ENCODE data around the gene HLX.

The HLX gene

GRCh38 chr1:220873087-220873486, 6.2 kb upstream of the HLX start:
- H3K79me2 ChIP-seq (ENCODE audit: low read length) = no peaks in the 10 kb centered on the region
- no peaks in the 10 kb centered on the region for H3K9me3 ChIP-seq (replicated peaks; ENCODE audit: insufficient read depth, low read length)
- H2AFZ ChIP-seq (ENCODE audit: low read length) = no peak overlapping the region
- H3K27ac ChIP-seq (ENCODE audit: low read length) = no peak overlapping the region
- H3K36me3 ChIP-seq (replicated peaks; ENCODE audit: insufficient read depth, low read length) = no peaks in the 10 kb centered on the region
- H3K27me3 ChIP-seq (replicated peaks; ENCODE audit: insufficient read depth, low read length) = no peaks in the 10 kb centered on the region
- H4K20me1 ChIP-seq (ENCODE audit: insufficient read depth, low read length) = no peaks in the 10 kb centered on the region
- no peak overlapping the region for H3K9ac ChIP-seq (ENCODE audit: low read length)
- no peak for DNase-seq
- 0 out of 2 replicates have a peak, but pooled peaks cover 3% of the 10 kb centered on the region for H3K4me1 ChIP-seq (ENCODE audit: low read length)
- H3K4me2 ChIP-seq (ENCODE audit: low read depth, low read length) = no peak overlapping the region
- no peaks in the 10 kb centered on the region for H3K9me2 ChIP-seq (replicated peaks; ENCODE audit: insufficient read depth, low read length)
- H3F3A ChIP-seq (ENCODE audit: insufficient read depth, low read length) = no peaks in the 10 kb centered on the region
- TF ChIP-seq CTCF (IDR thresholded peaks at IDR 0.05; ENCODE audit: low read length) = no peak
- TF ChIP-seq EZH2 (optimal IDR thresholded peaks at IDR 0.05; ENCODE audit: low read depth, low read length) = no peak
- TF ChIP-seq EZH2phosphoT487 (IDR thresholded peaks at IDR 0.05; ENCODE audit: low read length) = no peak
- H3K4me3 ChIP-seq (ENCODE audit: low read length) = no peak overlapping the region

GRCh38 chr1:220873868-220874655, 5.2 kb upstream of the HLX start:
- Histone ChIP-seq H3F3A (ENCODE audit: insufficient read depth, low read length) (no peaks in the 10 kb centered on the region), H4K20me1 (ENCODE audit: insufficient read depth, low read length) (no peaks in the 10 kb centered on the region), H3K9ac (ENCODE audit: low read length) (no peak overlapping the region), H3K4me2 (ENCODE audit: low read depth, low read length) (no peak overlapping the region), H3K9me3 (replicated peaks; ENCODE audit: insufficient read depth, low read length) (no peaks in the 10 kb centered on the region), H3K79me2 (ENCODE audit: low read length) (no peaks in the 10 kb centered on the region), H3K27me3 (replicated peaks; ENCODE audit: insufficient read depth, low read length) (no peaks in the 10 kb centered on the region), H3K27ac (ENCODE audit: low read length) (no peak overlapping the region), H3K4me3 (ENCODE audit: low read length) (no peak overlapping the region), H3K4me1 (ENCODE audit: low read length) (peaks cover 7% of the 10 kb centered on the region; the same call in 1 of the 2 replicates), H3K36me3 (replicated peaks; ENCODE audit: insufficient read depth, low read length) (no peaks in the 10 kb centered on the region), H3K9me2 (replicated peaks; ENCODE audit: insufficient read depth, low read length) (no peaks in the 10 kb centered on the region), H2AFZ (ENCODE audit: low read length) (no peak overlapping the region)
- TF ChIP-seq CTCF (IDR thresholded peaks at IDR 0.05; ENCODE audit: low read length) = peak; percentile 89
- no peak for TF ChIP-seq EZH2 (optimal IDR thresholded peaks at IDR 0.05; ENCODE audit: low read depth, low read length)
- no peak for TF ChIP-seq EZH2phosphoT487 (IDR thresholded peaks at IDR 0.05; ENCODE audit: low read length)
- DNase-seq = peak; percentile 49

GRCh38 chr1:220875260-220875659, 4.0 kb upstream of the HLX start:
- Histone ChIP-seq H3K79me2 (ENCODE audit: low read length) (no peaks in the 10 kb centered on the region), H3K27me3 (replicated peaks; ENCODE audit: insufficient read depth, low read length) (no peaks in the 10 kb centered on the region), H3K9me2 (replicated peaks; ENCODE audit: insufficient read depth, low read length) (no peaks in the 10 kb centered on the region), H3K36me3 (replicated peaks; ENCODE audit: insufficient read depth, low read length) (no peaks in the 10 kb centered on the region), H3K4me3 (ENCODE audit: low read length) (no peak overlapping the region), H3F3A (ENCODE audit: insufficient read depth, low read length) (0 out of 2 replicates have a peak, but pooled peaks cover 3% of the 10 kb centered on the region), H4K20me1 (ENCODE audit: insufficient read depth, low read length) (no peaks in the 10 kb centered on the region), H3K4me2 (ENCODE audit: low read depth, low read length) (no peak overlapping the region), H2AFZ (ENCODE audit: low read length) (no peak overlapping the region), H3K4me1 (ENCODE audit: low read length) (peaks cover 7% of the 10 kb centered on the region; the same call in 1 of the 2 replicates), H3K9ac (ENCODE audit: low read length) (no peak overlapping the region), H3K9me3 (replicated peaks; ENCODE audit: insufficient read depth, low read length) (no peaks in the 10 kb centered on the region), H3K27ac (ENCODE audit: low read length) (no peak overlapping the region)
- no peak for DNase-seq
- TF ChIP-seq EZH2phosphoT487 (IDR thresholded peaks at IDR 0.05; ENCODE audit: low read length) (no peak), CTCF (IDR thresholded peaks at IDR 0.05; ENCODE audit: low read length) (no peak), EZH2 (optimal IDR thresholded peaks at IDR 0.05; ENCODE audit: low read depth, low read length) (no peak)

Data from MM.1S (cell line).